H9 (cell line): ENCODE measurements around the gene KRTAP1-1. TPM values are rescaled to one million over a fixed set of nuclear protein-coding genes. Genes with fewer than 3 reads are reported as not detected.
"Not testable (repeated sequence)": the region's sequence is repeated elsewhere in the genome, so short reads cannot be mapped to it uniquely, and the experiment has no call there.

Source experiments
- DNase-seq: peaks from one replicate; pipeline ENCODE4 v3.0.0-alpha.2; 2017
- H2AFZ ChIP-seq: one replicate; pipeline ENCODE4 v1.6.1; 2013; ENCODE audit warnings: mild to moderate bottlenecking, low read length, control low read depth, moderate library complexity
- H2AK5ac ChIP-seq: 2 replicates; pipeline ENCODE4 v1.6.1; 2013; ENCODE audit warnings: low read length, control low read depth, mixed read lengths; ENCODE audit not compliant: insufficient read length
- H2BK120ac ChIP-seq: one replicate; pipeline ENCODE4 v1.6.1; 2013; ENCODE audit warnings: low read depth, mild to moderate bottlenecking, low read length, control low read depth, inconsistent platforms; ENCODE audit not compliant: poor library complexity, severe bottlenecking
- H2BK12ac ChIP-seq: 2 replicates; pipeline ENCODE4 v1.6.1; 2013; ENCODE audit warnings: low read length, control low read depth, mixed read lengths, low read depth; ENCODE audit not compliant: insufficient read length
- H2BK15ac ChIP-seq: 2 replicates; pipeline ENCODE4 v1.6.1; 2013; ENCODE audit warnings: low read depth, low read length, control low read depth
- H2BK20ac ChIP-seq: one replicate; pipeline ENCODE4 v1.6.1; 2013; ENCODE audit warnings: low read depth, mild to moderate bottlenecking, low read length, control low read depth, inconsistent platforms; ENCODE audit not compliant: poor library complexity, severe bottlenecking
- H2BK5ac ChIP-seq: 2 replicates; pipeline ENCODE4 v1.6.1; 2013; ENCODE audit warnings: low read length, control low read depth, mixed read lengths; ENCODE audit not compliant: insufficient read length
- H3K14ac ChIP-seq: 2 replicates; pipeline ENCODE4 v1.6.1; 2013; ENCODE audit warnings: low read length, control low read depth; ENCODE audit not compliant: insufficient read depth
- H3K18ac ChIP-seq: 2 replicates; pipeline ENCODE4 v1.6.1; 2013; ENCODE audit warnings: low read depth, mild to moderate bottlenecking, mixed read lengths, low read length, control low read depth; ENCODE audit not compliant: insufficient read length
- H3K23ac ChIP-seq: 2 replicates; pipeline ENCODE4 v1.6.1; 2013; ENCODE audit warnings: low read length, control low read depth, mixed read lengths, low read depth; ENCODE audit not compliant: insufficient read length
- H3K23me2 ChIP-seq: 2 replicates; pipeline ENCODE4 v1.6.1; 2013; ENCODE audit warnings: low read depth, mild to moderate bottlenecking, mixed read lengths, low read length, control low read depth; ENCODE audit not compliant: insufficient read length, poor library complexity, severe bottlenecking
- H3K27ac ChIP-seq: 2 replicates; pipeline ENCODE4 v1.5.1; 2013; ENCODE audit warnings: low read length, control low read depth, mixed read lengths, low read depth; ENCODE audit not compliant: insufficient read length
- H3K27me3 ChIP-seq: 2 replicates; pipeline ENCODE4 v1.6.1; 2013; ENCODE audit warnings: low read length, control low read depth, inconsistent platforms; ENCODE audit not compliant: insufficient read depth
- H3K4ac ChIP-seq: 2 replicates; pipeline ENCODE4 v1.6.1; 2013; ENCODE audit warnings: low read depth, mild to moderate bottlenecking, control low read depth, inconsistent platforms, low read length, moderate library complexity
- H3K4me1 ChIP-seq: 2 replicates; pipeline ENCODE4 v1.6.1; 2013; ENCODE audit warnings: low read length, control low read depth, inconsistent platforms; ENCODE audit not compliant: insufficient read depth
- H3K4me2 ChIP-seq: 2 replicates; pipeline ENCODE4 v1.6.1; 2013; ENCODE audit warnings: low read length, control low read depth, mixed read lengths; ENCODE audit not compliant: insufficient read length, insufficient read depth
- H3K56ac ChIP-seq: 2 replicates; pipeline ENCODE4 v1.6.1; 2013; ENCODE audit warnings: low read depth, mild to moderate bottlenecking, mixed read lengths, low read length, control low read depth; ENCODE audit not compliant: insufficient read length
- H3K79me1 ChIP-seq: 2 replicates; pipeline ENCODE4 v1.6.1; 2013; ENCODE audit warnings: low read depth, mild to moderate bottlenecking, moderate library complexity, low read length, control low read depth, inconsistent platforms; ENCODE audit not compliant: insufficient read depth, poor library complexity, severe bottlenecking
- H3K79me2 ChIP-seq: 2 replicates; pipeline ENCODE4 v1.6.1; 2013; ENCODE audit warnings: low read length, control low read depth, inconsistent platforms; ENCODE audit not compliant: insufficient read depth
- H3K9ac ChIP-seq: 2 replicates; pipeline ENCODE4 v1.6.1; 2013; ENCODE audit warnings: low read length, control low read depth, mixed read lengths; ENCODE audit not compliant: insufficient read length; ENCODE audit errors: extremely low read depth
- H3K9me3 ChIP-seq: one replicate; pipeline ENCODE4 v1.6.1; 2013; ENCODE audit warnings: low read depth, low read length, inconsistent platforms; ENCODE audit not compliant: control insufficient read depth
- H3T11ph ChIP-seq: one replicate; pipeline ENCODE4 v1.6.1; 2013; ENCODE audit warnings: mild to moderate bottlenecking, low read length, control low read depth, inconsistent platforms
- H4K20me1 ChIP-seq: one replicate; pipeline ENCODE4 v1.6.1; 2013; ENCODE audit not compliant: control insufficient read depth, insufficient read length, insufficient read depth
- H4K5ac ChIP-seq: 2 replicates; pipeline ENCODE4 v1.6.1; 2013; ENCODE audit warnings: low read depth, mild to moderate bottlenecking, mixed read lengths, low read length, control low read depth; ENCODE audit not compliant: insufficient read length
- H4K8ac ChIP-seq: replicated peaks from 2 replicates; pipeline ENCODE4 v1.6.1; 2013; ENCODE audit warnings: low read length, control low read depth, mixed read lengths, low read depth; ENCODE audit not compliant: insufficient read length
- H4K91ac ChIP-seq: 2 replicates; pipeline ENCODE4 v1.6.1; 2013; ENCODE audit warnings: low read depth, mild to moderate bottlenecking, moderate library complexity, mixed read lengths, low read length, control low read depth; ENCODE audit not compliant: insufficient read length
- H3K27ac Mint-ChIP-seq, 3 experiments: 2 replicates in 2 of 3; 3 replicates in 1 of 3; pipeline ENCODE4 v1.8.0; 2020 to 2021; ENCODE audit warnings: mixed read lengths in 3 of 3, mild to moderate bottlenecking in 1 of 3, moderate library complexity in 1 of 3
- H3K27me3 Mint-ChIP-seq: 2 replicates; pipeline ENCODE4 v1.8.0; 2021; ENCODE audit warnings: low read depth, mild to moderate bottlenecking, moderate library complexity, mixed read lengths
- H3K36me3 Mint-ChIP-seq, 3 experiments: 2 replicates in 2 of 3; 3 replicates in 1 of 3; pipeline ENCODE4 v1.8.0; 2020 to 2021; ENCODE audit warnings: low read depth in 3 of 3, mixed read lengths in 3 of 3; ENCODE audit not compliant: insufficient read depth in 1 of 3
- H3K4me1 Mint-ChIP-seq, 2 experiments: 2 replicates each; pipeline ENCODE4 v1.8.0; 2020; ENCODE audit warnings: mixed read lengths in 2 of 2
- H3K4me3 Mint-ChIP-seq, 2 experiments: 2 replicates in 1 of 2; 3 replicates in 1 of 2; pipeline ENCODE4 v1.8.0; 2020 to 2021; ENCODE audit warnings: mild to moderate bottlenecking in 2 of 2, mixed read lengths in 2 of 2, moderate library complexity in 1 of 2
- H3K9me3 Mint-ChIP-seq, 2 experiments: 2 replicates in 1 of 2; 3 replicates in 1 of 2; pipeline ENCODE4 v1.8.0; 2020; ENCODE audit warnings: mild to moderate bottlenecking in 2 of 2, mixed read lengths in 2 of 2, moderate library complexity in 1 of 2
- WGBS: extraction: QIAGEN DNeasy Blood & Tissue Kit; methylation state at CpG from one replicate; pipeline ENCODE4 v1.1.7; 2013; ENCODE audit warnings: missing lambda C conversion rate, low lambda C conversion rate, mixed read lengths; ENCODE audit not compliant: insufficient read length; ENCODE audit errors: extremely low coverage; 5-methylcytosine and 5-hydroxymethylcytosine counted together
- total RNA-seq: library from RNA; stranded (reverse); gene quantifications from 2 replicates; pipeline ENCODE4 v1.2.1, GENCODE V29; 2021

KRTAP1-1 gene
- total RNA-seq, 1 experiment from 2014 or later, result not detected

DNA sequence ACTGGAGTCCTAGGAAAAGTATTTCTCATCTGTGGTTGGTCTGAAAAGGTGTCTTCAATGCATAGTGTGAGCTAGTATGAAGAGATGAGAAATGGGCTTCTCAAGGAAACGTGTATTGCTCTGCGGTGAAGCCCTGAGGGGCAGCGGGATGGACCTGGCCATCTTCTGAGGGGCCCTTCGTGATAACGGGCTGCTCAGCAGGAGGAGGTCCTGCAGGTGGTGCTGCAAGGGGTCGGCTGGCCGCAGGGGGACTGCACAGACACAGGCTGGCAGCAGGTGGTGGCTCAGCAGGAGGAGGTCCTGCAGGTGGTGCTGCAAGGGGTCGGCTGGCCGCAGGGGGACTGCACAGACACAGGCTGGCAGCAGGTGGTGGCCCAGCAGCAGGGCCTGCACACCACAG, 13.3 kb upstream of the KRTAP1-1 start:
- not testable (repeated sequence) for H4K5ac ChIP-seq, H3K18ac ChIP-seq, H2BK15ac ChIP-seq, H3K27ac ChIP-seq, H3K9me3 Mint-ChIP-seq, H3K4me2 ChIP-seq, H3K23me2 ChIP-seq, H2BK12ac ChIP-seq, H3K14ac ChIP-seq, H3K9me3 ChIP-seq, H3K27ac Mint-ChIP-seq, H3K79me1 ChIP-seq, H2BK5ac ChIP-seq, H3T11ph ChIP-seq, H3K36me3 Mint-ChIP-seq, H3K27me3 ChIP-seq, H4K20me1 ChIP-seq, H3K9ac ChIP-seq, H2AK5ac ChIP-seq, H4K91ac ChIP-seq, H2BK120ac ChIP-seq, H3K27me3 Mint-ChIP-seq, H3K23ac ChIP-seq, H4K8ac ChIP-seq, H3K79me2 ChIP-seq, H3K4me1 ChIP-seq, H3K56ac ChIP-seq, DNase-seq, H3K4me3 Mint-ChIP-seq, H3K4ac ChIP-seq, H2AFZ ChIP-seq, H2BK20ac ChIP-seq
- no CpG with 5 or more reads among the region's 9 CpGs for WGBS
- peaks cover 13 to 14% of the 10 kb centered on the region in 2 experiments for H3K4me1 Mint-ChIP-seq
